Liver (tissue), 3 donors: Measurements from ENCODE around the gene IL25.

Source experiments
- EGR1 ChIP-seq, 2 donors: IDR thresholded peaks; 2 replicates each; pipeline ENCODE4 v1.6.1; 2016 to 2018; ENCODE audit warnings: antibody characterized with exemption in 2 of 2, low read depth in 2 of 2
- GABPA ChIP-seq, 2 donors: IDR thresholded peaks in 1 of 2; conservative IDR thresholded peaks in 1 of 2; 2 replicates each; pipeline ENCODE4 v1.6.1; 2016; ENCODE audit warnings: antibody characterized with exemption in 2 of 2, mild to moderate bottlenecking in 1 of 2, moderate library complexity in 1 of 2
- JUND ChIP-seq, 2 donors: IDR thresholded peaks; 2 replicates each; pipeline ENCODE4 v1.6.1; 2016; ENCODE audit warnings: antibody characterized with exemption in 2 of 2
- MAX ChIP-seq: IDR thresholded peaks from 2 replicates; pipeline ENCODE4 v1.6.1; 2016; ENCODE audit warnings: antibody characterized with exemption
- NR2F2 ChIP-seq: IDR thresholded peaks from 2 replicates; pipeline ENCODE4 v1.6.1; 2016; ENCODE audit warnings: antibody characterized with exemption
- RAD21 ChIP-seq, 2 donors: IDR thresholded peaks; 2 replicates each; pipeline ENCODE4 v1.6.1; 2016; ENCODE audit warnings: antibody characterized with exemption in 2 of 2, mild to moderate bottlenecking in 2 of 2
- REST ChIP-seq: IDR thresholded peaks from 2 replicates; pipeline ENCODE4 v1.6.1; 2016; ENCODE audit warnings: antibody characterized with exemption, mild to moderate bottlenecking
- TF ChIP-seq, protein P1 (sequence below): fragments of 150-350 bp; IDR thresholded peaks from 2 replicates; pipeline ENCODE4 v1.5.1; 2017; ENCODE audit warnings: improper control_type of control experiment, low read depth, low read length; ENCODE audit not compliant: missing input control
- TF ChIP-seq, protein P2 (sequence below): IDR thresholded peaks from 2 replicates; pipeline ENCODE4 v1.6.1; 2016; ENCODE audit warnings: antibody characterized with exemption
- donor health status: healthy.
- donor health status: healthy.

DNA sequence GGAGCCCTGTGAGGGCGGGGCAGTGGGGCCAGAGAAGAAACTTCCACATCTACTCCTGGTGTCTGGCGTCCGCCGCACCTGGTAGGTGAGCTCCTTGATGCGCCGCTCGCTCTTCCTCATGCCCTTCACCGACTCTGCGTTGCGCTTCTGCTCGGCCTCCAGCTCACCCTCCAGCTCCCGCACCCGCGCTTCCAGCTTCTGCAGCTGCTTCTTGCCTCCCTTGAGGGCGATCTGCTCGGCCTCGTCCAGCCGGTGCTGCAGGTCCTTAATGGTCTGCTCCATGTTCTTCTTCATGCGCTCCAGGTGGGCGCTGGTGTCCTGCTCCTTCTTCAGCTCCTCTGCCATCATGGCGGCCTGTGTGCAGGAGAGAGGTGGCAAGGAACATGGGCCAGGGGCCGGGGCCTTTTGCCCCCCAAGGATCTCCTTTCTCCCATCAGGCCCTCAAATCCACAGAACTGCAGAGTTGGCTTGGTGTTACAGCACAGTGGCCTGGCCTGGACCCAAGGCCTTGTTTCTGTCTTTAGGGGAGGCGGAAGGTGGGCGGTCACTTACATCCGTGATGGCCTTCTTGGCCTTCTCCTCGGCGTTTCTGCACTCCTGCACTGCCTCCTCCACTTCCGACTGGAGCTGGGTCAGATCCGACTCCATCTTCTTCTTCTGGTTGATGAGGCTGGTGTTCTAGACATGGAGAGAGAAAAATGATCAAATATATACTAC, 11.9 kb downstream of the IL25 start:
- TF ChIP-seq MAX (no peak), EGR1 (IDR thresholded peaks at IDR 0.05; ENCODE audit: low read depth in 2 of 2) (no peak), RAD21 (IDR thresholded peaks at IDR 0.05) (no peak), GABPA (IDR thresholded peaks at IDR 0.05 in 1 of 2, conservative IDR thresholded peaks at IDR 0.05 in 1 of 2) (no peak), REST (no peak), NR2F2 (no peak), JUND (IDR thresholded peaks at IDR 0.05) (no peak)
- TF ChIP-seq, protein P1, sequence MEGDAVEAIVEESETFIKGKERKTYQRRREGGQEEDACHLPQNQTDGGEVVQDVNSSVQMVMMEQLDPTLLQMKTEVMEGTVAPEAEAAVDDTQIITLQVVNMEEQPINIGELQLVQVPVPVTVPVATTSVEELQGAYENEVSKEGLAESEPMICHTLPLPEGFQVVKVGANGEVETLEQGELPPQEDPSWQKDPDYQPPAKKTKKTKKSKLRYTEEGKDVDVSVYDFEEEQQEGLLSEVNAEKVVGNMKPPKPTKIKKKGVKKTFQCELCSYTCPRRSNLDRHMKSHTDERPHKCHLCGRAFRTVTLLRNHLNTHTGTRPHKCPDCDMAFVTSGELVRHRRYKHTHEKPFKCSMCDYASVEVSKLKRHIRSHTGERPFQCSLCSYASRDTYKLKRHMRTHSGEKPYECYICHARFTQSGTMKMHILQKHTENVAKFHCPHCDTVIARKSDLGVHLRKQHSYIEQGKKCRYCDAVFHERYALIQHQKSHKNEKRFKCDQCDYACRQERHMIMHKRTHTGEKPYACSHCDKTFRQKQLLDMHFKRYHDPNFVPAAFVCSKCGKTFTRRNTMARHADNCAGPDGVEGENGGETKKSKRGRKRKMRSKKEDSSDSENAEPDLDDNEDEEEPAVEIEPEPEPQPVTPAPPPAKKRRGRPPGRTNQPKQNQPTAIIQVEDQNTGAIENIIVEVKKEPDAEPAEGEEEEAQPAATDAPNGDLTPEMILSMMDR, result no peak
- TF ChIP-seq, protein P2, sequence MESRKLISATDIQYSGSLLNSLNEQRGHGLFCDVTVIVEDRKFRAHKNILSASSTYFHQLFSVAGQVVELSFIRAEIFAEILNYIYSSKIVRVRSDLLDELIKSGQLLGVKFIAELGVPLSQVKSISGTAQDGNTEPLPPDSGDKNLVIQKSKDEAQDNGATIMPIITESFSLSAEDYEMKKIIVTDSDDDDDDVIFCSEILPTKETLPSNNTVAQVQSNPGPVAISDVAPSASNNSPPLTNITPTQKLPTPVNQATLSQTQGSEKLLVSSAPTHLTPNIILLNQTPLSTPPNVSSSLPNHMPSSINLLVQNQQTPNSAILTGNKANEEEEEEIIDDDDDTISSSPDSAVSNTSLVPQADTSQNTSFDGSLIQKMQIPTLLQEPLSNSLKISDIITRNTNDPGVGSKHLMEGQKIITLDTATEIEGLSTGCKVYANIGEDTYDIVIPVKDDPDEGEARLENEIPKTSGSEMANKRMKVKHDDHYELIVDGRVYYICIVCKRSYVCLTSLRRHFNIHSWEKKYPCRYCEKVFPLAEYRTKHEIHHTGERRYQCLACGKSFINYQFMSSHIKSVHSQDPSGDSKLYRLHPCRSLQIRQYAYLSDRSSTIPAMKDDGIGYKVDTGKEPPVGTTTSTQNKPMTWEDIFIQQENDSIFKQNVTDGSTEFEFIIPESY, result no peak
